ENCODE results near the gene DBR1. TPM values are rescaled to one million over a fixed set of nuclear protein-coding genes. Genes with fewer than 3 reads are reported as not detected.
A peak's percentile ranks its signal among the peaks of the same experiment; 100 is the strongest.

DBR1 gene
- total RNA-seq, 1 donor from 2014 or later, result 16.3 TPM

- no peak for DNase-seq
Measured at GRCh38 chr3:138119423-138119766, 55.3 kb downstream of the DBR1 start.

GRCh38 chr3:138118612-138119422 lies 55.9 kb downstream of the DBR1 start:
- DNase-seq, result peak; percentile 7

- peak; percentile 30 for DNase-seq
Measured at GRCh38 chr3:138114988-138115971, 59.4 kb downstream of the DBR1 start, which contains the start of gene DZIP1L. Gene DZIP1L (minus strand): TSS chr3:138115608. CDS start chr3:138103971, 11,637 bp downstream.

- no peak for DNase-seq
Measured at GRCh38 chr3:138114431-138114918, 60.2 kb downstream of the DBR1 start.

GRCh38 chr3:138113326-138113725 lies 61.4 kb downstream of the DBR1 start:
- no peak for DNase-seq

GRCh38 chr3:138112362-138112761 lies 62.4 kb downstream of the DBR1 start:
- DNase-seq, result no peak

Other genes with a start within 250 kb of the DBR1 start
- not detected for gene CLDN18, start 164.8 kb downstream of the DBR1 start, total RNA-seq
- gene DZIP1L, start 59.3 kb downstream of the DBR1 start, total RNA-seq, result 23.9 TPM
- gene A4GNT, start 42.5 kb downstream of the DBR1 start, total RNA-seq, result not detected
- 47.1 TPM for gene ARMC8, start 12.4 kb upstream of the DBR1 start, total RNA-seq
- not detected for gene NME9, start 154.9 kb upstream of the DBR1 start, total RNA-seq
- 22.2 TPM for gene MRAS, start 173.7 kb upstream of the DBR1 start, total RNA-seq

Measured in skin of body (tissue), 2 donors.